WTC11 (cell line): ENCODE results near the gene EEF2K. TPM values are rescaled to one million over a fixed set of nuclear protein-coding genes. Genes with fewer than 3 reads are reported as not detected.
"Not testable (repeated sequence)": the region's sequence is repeated elsewhere in the genome, so short reads cannot be mapped to it uniquely, and the experiment has no call there.

ENCODE experiments used
- ATAC-seq: fragments of 200-7000 bp; cut with Tn5 transposase; 2 replicates; pipeline ENCODE4 v1.10.0; 2021; ENCODE audit warnings: mild to moderate bottlenecking, moderate library complexity
- CTCF ChIA-PET: fragments of 300-600 bp; sonication (Branson Sonifier 250); formaldehyde crosslinking; loops from one replicate; lab custom pipeline; 2021; ENCODE audit warnings: antibody characterized with exemption; lab: Charles Lee
- POLR2A ChIA-PET: fragments of 350-600 bp; sonication (Branson Sonifier 250); formaldehyde crosslinking; loops from one replicate; lab custom pipeline; 2021; ENCODE audit warnings: antibody characterized with exemption; lab: Charles Lee
- DNase-seq: peaks from one replicate; pipeline ENCODE4 v3.0.0; 2021; ENCODE audit warnings: low spot score
- H3K27ac Mint-ChIP-seq: 2 replicates; pipeline ENCODE4 v1.8.0; 2021; ENCODE audit warnings: mixed read lengths
- H3K27me3 Mint-ChIP-seq: 2 replicates; pipeline ENCODE4 v1.8.0; 2021; ENCODE audit warnings: low read depth, mild to moderate bottlenecking, moderate library complexity, mixed read lengths
- H3K36me3 Mint-ChIP-seq: 2 replicates; pipeline ENCODE4 v1.8.0; 2021; ENCODE audit warnings: mixed read lengths
- H3K4me1 Mint-ChIP-seq: 2 replicates; pipeline ENCODE4 v1.8.0; 2022; ENCODE audit warnings: mixed read lengths
- H3K4me3 Mint-ChIP-seq: 2 replicates; pipeline ENCODE4 v1.8.0; 2021; ENCODE audit warnings: mild to moderate bottlenecking, moderate library complexity, mixed read lengths
- H3K9me3 Mint-ChIP-seq: 2 replicates; pipeline ENCODE4 v1.8.0; 2021; ENCODE audit warnings: mixed read lengths
- CREM ChIP-seq: sonication (generic); formaldehyde crosslinking; IDR thresholded peaks from 2 replicates; pipeline ENCODE4 v1.8.1; 2022; ENCODE audit warnings: mild to moderate bottlenecking, missing genetic modification reagents, moderate library complexity
- EMX1 ChIP-seq: fragments of 250-450 bp; sonication (Bioruptor Pico); IDR thresholded peaks from 2 replicates; pipeline ENCODE4 v1.8.0; 2021; ENCODE audit warnings: mild to moderate bottlenecking
- ETV6 ChIP-seq: sonication (generic); formaldehyde crosslinking; IDR thresholded peaks from 2 replicates; pipeline ENCODE4 v1.8.1; 2022; ENCODE audit warnings: mild to moderate bottlenecking, missing genetic modification reagents
- GTF2I ChIP-seq: fragments of 250-450 bp; sonication (Bioruptor Pico); conservative IDR thresholded peaks from 2 replicates; pipeline ENCODE4 v1.4.0; 2021; ENCODE audit warnings: mild to moderate bottlenecking
- HMGA2 ChIP-seq: fragments of 250-450 bp; sonication (Bioruptor Pico); IDR thresholded peaks from 2 replicates; pipeline ENCODE4 v1.4.0; 2021; ENCODE audit warnings: mild to moderate bottlenecking, moderate library complexity
- IRF2 ChIP-seq: sonication (generic); formaldehyde crosslinking; IDR thresholded peaks from 2 replicates; pipeline ENCODE4 v1.8.0; 2022; ENCODE audit warnings: low read depth, missing genetic modification reagents, borderline replicate concordance
- NR3C1 ChIP-seq: sonication (generic); formaldehyde crosslinking; conservative IDR thresholded peaks from 2 replicates; pipeline ENCODE4 v1.8.1; 2023; ENCODE audit warnings: low read depth, mild to moderate bottlenecking, missing genetic modification reagents
- RELA ChIP-seq: sonication (generic); formaldehyde crosslinking; IDR thresholded peaks from 2 replicates; pipeline ENCODE4 v1.8.1; 2022; ENCODE audit warnings: missing genetic modification reagents, mild to moderate bottlenecking, borderline replicate concordance
- USF1 ChIP-seq: sonication (generic); formaldehyde crosslinking; IDR thresholded peaks from 2 replicates; pipeline ENCODE4 v1.8.0; 2022; ENCODE audit warnings: mild to moderate bottlenecking, missing genetic modification reagents
- ZNF232 ChIP-seq: sonication (generic); formaldehyde crosslinking; IDR thresholded peaks from 2 replicates; pipeline ENCODE4 v1.8.0; 2022; ENCODE audit warnings: mild to moderate bottlenecking, missing genetic modification reagents
- ZSCAN18 ChIP-seq: fragments of 250-450 bp; sonication (Bioruptor Pico); IDR thresholded peaks from 2 replicates; pipeline ENCODE4 v2.1.2; 2022; ENCODE audit warnings: mild to moderate bottlenecking, moderate library complexity
- total RNA-seq: library from RNA; stranded (reverse); gene quantifications from 3 replicates; pipeline ENCODE4 v1.2.3, GENCODE V29; 2021
- TF ChIP-seq, protein P1 (sequence below): sonication (generic); formaldehyde crosslinking; IDR thresholded peaks from 2 replicates; pipeline ENCODE4 v1.8.1; 2023; ENCODE audit warnings: mild to moderate bottlenecking, missing genetic modification reagents
- TF ChIP-seq, protein P2 (sequence below): sonication (generic); formaldehyde crosslinking; IDR thresholded peaks from 2 replicates; pipeline ENCODE4 v1.8.1; 2023; ENCODE audit warnings: mild to moderate bottlenecking, missing genetic modification reagents
- TF ChIP-seq, protein P3 (sequence below): sonication (generic); formaldehyde crosslinking; IDR thresholded peaks from 2 replicates; pipeline ENCODE4 v1.8.1; 2023; ENCODE audit warnings: mild to moderate bottlenecking, missing genetic modification reagents, moderate library complexity
- TF ChIP-seq, protein P4 (sequence below): sonication (generic); formaldehyde crosslinking; IDR thresholded peaks from 2 replicates; pipeline ENCODE4 v1.8.1; 2023; ENCODE audit warnings: mild to moderate bottlenecking, missing genetic modification reagents, borderline replicate concordance

Gene EEF2K
- total RNA-seq, 1 experiment from 2014 or later: 26.7 TPM

GRCh38 chr16:22171953-22172352, 34.1 kb upstream of the EEF2K start:
- no peak for TF ChIP-seq ETV6 (CRISPR knock-in tag)
- TF ChIP-seq EMX1 (CRISPR knock-in tag): no peak
- TF ChIP-seq, protein P1, sequence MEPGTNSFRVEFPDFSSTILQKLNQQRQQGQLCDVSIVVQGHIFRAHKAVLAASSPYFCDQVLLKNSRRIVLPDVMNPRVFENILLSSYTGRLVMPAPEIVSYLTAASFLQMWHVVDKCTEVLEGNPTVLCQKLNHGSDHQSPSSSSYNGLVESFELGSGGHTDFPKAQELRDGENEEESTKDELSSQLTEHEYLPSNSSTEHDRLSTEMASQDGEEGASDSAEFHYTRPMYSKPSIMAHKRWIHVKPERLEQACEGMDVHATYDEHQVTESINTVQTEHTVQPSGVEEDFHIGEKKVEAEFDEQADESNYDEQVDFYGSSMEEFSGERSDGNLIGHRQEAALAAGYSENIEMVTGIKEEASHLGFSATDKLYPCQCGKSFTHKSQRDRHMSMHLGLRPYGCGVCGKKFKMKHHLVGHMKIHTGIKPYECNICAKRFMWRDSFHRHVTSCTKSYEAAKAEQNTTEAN: no peak
- no peak for TF ChIP-seq RELA (CRISPR knock-in tag)
- TF ChIP-seq CREM (CRISPR knock-in tag): no peak
- TF ChIP-seq, protein P2, sequence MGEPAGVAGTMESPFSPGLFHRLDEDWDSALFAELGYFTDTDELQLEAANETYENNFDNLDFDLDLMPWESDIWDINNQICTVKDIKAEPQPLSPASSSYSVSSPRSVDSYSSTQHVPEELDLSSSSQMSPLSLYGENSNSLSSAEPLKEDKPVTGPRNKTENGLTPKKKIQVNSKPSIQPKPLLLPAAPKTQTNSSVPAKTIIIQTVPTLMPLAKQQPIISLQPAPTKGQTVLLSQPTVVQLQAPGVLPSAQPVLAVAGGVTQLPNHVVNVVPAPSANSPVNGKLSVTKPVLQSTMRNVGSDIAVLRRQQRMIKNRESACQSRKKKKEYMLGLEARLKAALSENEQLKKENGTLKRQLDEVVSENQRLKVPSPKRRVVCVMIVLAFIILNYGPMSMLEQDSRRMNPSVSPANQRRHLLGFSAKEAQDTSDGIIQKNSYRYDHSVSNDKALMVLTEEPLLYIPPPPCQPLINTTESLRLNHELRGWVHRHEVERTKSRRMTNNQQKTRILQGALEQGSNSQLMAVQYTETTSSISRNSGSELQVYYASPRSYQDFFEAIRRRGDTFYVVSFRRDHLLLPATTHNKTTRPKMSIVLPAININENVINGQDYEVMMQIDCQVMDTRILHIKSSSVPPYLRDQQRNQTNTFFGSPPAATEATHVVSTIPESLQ: no peak
- no peak for TF ChIP-seq ZNF232 (CRISPR knock-in tag)
- no peak for TF ChIP-seq IRF2
- no peak for TF ChIP-seq NR3C1 (CRISPR knock-in tag)
- no peak for TF ChIP-seq HMGA2 (CRISPR knock-in tag)
- TF ChIP-seq USF1 (CRISPR knock-in tag): no peak
- TF ChIP-seq, protein P3, sequence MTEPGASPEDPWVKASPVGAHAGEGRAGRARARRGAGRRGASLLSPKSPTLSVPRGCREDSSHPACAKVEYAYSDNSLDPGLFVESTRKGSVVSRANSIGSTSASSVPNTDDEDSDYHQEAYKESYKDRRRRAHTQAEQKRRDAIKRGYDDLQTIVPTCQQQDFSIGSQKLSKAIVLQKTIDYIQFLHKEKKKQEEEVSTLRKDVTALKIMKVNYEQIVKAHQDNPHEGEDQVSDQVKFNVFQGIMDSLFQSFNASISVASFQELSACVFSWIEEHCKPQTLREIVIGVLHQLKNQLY (CRISPR knock-in tag): no peak
- TF ChIP-seq, protein P4, sequence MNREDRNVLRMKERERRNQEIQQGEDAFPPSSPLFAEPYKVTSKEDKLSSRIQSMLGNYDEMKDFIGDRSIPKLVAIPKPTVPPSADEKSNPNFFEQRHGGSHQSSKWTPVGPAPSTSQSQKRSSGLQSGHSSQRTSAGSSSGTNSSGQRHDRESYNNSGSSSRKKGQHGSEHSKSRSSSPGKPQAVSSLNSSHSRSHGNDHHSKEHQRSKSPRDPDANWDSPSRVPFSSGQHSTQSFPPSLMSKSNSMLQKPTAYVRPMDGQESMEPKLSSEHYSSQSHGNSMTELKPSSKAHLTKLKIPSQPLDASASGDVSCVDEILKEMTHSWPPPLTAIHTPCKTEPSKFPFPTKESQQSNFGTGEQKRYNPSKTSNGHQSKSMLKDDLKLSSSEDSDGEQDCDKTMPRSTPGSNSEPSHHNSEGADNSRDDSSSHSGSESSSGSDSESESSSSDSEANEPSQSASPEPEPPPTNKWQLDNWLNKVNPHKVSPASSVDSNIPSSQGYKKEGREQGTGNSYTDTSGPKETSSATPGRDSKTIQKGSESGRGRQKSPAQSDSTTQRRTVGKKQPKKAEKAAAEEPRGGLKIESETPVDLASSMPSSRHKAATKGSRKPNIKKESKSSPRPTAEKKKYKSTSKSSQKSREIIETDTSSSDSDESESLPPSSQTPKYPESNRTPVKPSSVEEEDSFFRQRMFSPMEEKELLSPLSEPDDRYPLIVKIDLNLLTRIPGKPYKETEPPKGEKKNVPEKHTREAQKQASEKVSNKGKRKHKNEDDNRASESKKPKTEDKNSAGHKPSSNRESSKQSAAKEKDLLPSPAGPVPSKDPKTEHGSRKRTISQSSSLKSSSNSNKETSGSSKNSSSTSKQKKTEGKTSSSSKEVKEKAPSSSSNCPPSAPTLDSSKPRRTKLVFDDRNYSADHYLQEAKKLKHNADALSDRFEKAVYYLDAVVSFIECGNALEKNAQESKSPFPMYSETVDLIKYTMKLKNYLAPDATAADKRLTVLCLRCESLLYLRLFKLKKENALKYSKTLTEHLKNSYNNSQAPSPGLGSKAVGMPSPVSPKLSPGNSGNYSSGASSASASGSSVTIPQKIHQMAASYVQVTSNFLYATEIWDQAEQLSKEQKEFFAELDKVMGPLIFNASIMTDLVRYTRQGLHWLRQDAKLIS (CRISPR knock-in tag): no peak
- TF ChIP-seq ZSCAN18 (CRISPR knock-in tag): no peak
- TF ChIP-seq GTF2I (CRISPR knock-in tag): no peak
- CTCF ChIA-PET: no interaction called here
- Mint-ChIP-seq H3K4me3 (no peak overlapping the region), H3K27me3 (no peaks in the 10 kb centered on the region), H3K27ac (no peak overlapping the region), H3K4me1 (no peaks in the 10 kb centered on the region), H3K9me3 (peaks cover 5% of the 10 kb centered on the region), H3K36me3 (peaks cover 4% of the 10 kb centered on the region; the same call in 1 of the 2 replicates)
- ATAC-seq (no peak), DNase-seq (no peak)
- POLR2A ChIA-PET: no interaction called here

GRCh38 chr16:22172642-22173041, 33.4 kb upstream of the EEF2K start:
- H3K4me3 Mint-ChIP-seq, H3K36me3 Mint-ChIP-seq, H3K27ac Mint-ChIP-seq, H3K27me3 Mint-ChIP-seq, DNase-seq, H3K4me1 Mint-ChIP-seq, H3K9me3 Mint-ChIP-seq, POLR2A ChIA-PET, ATAC-seq: not testable (repeated sequence)
- CTCF ChIA-PET: interaction anchor here (1.3 kb wide), 1 partner anchor 31 kb away, joined by 5 read pairs; no protein-coding TSS in a partner anchor
